Measurements from ENCODE around the gene DYNLT3.

- TF ChIP-seq POLR2A (IDR thresholded peaks at IDR 0.05) (no peak), CTCF (IDR thresholded peaks at IDR 0.05) (no peak)
Observed at GRCh38 chrX:37796805-37797204, 50.6 kb downstream of the DYNLT3 start.

All from heart left ventricle (tissue), 13 donors.